Measurements from ENCODE around the gene ZNF213.

Gene ZNF213, protein sequence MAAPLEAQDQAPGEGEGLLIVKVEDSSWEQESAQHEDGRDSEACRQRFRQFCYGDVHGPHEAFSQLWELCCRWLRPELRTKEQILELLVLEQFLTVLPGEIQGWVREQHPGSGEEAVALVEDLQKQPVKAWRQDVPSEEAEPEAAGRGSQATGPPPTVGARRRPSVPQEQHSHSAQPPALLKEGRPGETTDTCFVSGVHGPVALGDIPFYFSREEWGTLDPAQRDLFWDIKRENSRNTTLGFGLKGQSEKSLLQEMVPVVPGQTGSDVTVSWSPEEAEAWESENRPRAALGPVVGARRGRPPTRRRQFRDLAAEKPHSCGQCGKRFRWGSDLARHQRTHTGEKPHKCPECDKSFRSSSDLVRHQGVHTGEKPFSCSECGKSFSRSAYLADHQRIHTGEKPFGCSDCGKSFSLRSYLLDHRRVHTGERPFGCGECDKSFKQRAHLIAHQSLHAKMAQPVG

GRCh38 chr16:3134338-3135125 lies at the start of gene ZNF213:
Gene ZNF213 (plus strand): TSS chr16:3135029. CDS start chr16:3137281, 2,252 bp downstream.
- peak; percentile 92 for DNase-seq

- no peak for DNase-seq
These were observed 48.8 kb upstream of the ZNF213 start for GRCh38 chr16:3085868-3086595.

DNA sequence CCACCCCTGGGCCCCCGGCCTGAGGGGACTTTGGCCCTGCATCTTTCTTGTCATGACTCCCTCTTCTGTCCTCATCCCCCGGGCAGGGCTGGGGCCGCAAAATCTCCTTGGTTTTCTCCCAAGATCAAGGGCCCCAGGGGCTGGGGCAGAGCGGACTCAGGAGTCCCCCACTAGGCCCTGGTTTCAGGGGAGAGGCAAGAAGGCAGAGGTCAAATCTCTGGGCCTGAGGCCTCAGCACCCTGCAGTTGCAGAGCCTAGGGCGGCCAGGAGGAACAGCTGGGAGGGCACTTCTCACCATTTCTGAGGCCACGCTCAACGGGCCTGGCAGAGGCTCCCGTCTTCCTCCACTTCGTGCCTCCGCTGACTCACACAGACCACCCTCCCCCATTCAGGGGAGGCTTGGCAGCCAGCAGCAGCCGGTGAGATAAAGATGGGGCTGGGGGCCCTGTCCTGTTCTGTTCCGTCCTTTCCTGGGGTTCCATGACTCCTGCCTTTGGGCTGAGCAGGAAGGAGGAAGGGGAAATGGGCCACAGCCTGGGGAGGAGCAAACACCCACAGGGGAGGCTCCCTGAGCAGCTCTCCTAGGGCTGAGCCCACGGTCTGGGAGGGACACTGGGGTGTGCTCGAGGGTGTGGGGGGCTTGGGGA lies 48.1 kb upstream of the ZNF213 start:
- no peak for DNase-seq

DNA sequence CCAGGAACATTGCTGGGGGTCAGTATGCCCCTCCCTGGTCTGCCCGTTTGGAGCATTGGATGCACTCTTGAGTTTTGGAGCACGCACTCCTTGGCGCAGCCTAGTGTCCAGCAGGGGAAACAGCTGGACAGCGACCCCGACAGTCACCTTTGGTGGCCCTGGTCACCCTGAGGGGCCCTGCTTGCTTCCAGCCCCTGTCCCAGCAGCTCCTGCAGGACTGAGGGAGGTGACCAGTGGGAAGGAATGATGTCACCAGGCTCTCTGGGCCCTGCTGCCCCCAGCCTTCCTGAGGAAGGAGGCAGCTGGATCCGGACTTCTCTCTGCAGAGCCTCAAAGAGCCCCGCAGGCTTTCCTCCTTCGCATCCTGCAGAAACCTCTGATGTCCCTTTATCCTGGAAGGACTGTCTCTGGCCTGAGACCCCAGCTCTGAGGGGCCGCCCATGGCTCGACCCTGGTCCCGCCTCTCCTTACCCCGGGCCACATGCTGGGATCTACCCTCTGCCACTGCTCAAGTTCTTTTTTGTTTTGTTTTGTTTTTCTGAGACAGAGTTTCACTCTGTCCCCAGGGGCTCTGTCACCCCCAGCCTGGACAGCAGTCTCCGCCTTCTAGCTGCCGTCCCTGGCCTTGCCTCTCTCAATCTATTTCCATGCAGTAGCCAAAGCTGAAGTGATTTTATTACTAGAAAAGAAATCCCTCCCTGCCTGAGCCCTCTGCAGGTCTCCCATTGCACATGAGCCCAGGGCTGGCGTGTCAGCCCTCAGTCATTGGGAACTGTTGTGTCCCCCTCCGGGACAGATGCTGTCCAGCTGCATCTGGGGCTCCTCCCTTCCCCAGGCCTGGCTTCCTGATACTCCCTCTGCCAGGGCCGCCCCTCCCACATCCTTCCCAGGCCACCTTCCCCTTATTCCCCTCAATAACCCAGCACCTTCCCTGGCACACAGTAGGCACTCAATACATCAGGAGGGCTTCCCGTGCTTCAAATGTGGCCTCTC lies 47.3 kb upstream of the ZNF213 start:
- DNase-seq = no peak

GRCh38 chr16:3088450-3088849 lies 46.4 kb upstream of the ZNF213 start:
- no peak for DNase-seq

GRCh38 chr16:3088925-3089716 lies 45.7 kb upstream of the ZNF213 start:
- DNase-seq = no peak

- no peak for DNase-seq
These were observed 44.9 kb upstream of the ZNF213 start for GRCh38 chr16:3089717-3090592.

- no peak for DNase-seq
These were observed 43.3 kb upstream of the ZNF213 start for GRCh38 chr16:3091551-3091950.

GRCh38 chr16:3092501-3092941 lies 42.3 kb upstream of the ZNF213 start:
- DNase-seq = no peak

- DNase-seq = peak; percentile 74
These were observed 40.4 kb upstream of the ZNF213 start for GRCh38 chr16:3094289-3095027.

GRCh38 chr16:3095869-3096268 lies 39.0 kb upstream of the ZNF213 start:
- DNase-seq = peak; percentile 78

DNA sequence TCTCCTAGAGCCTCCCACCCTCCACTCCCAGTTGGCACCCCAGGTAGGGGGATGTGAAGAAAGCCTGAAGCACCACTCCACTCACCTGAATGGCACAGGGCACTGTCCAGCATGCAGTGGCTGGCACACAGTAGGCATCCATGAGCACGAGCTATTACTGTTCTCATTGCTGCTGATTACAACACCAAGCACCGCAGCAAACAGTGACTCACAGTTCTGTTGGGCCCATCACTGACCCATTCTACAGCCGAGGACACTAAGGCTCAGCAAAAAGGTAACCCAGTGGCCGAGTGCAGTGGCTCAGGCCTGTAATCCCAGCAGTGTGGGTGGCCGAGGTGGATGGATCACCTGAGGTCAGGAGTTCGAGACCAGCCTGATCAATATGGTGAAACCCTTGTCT lies 38.5 kb upstream of the ZNF213 start:
- DNase-seq = no peak

DNA sequence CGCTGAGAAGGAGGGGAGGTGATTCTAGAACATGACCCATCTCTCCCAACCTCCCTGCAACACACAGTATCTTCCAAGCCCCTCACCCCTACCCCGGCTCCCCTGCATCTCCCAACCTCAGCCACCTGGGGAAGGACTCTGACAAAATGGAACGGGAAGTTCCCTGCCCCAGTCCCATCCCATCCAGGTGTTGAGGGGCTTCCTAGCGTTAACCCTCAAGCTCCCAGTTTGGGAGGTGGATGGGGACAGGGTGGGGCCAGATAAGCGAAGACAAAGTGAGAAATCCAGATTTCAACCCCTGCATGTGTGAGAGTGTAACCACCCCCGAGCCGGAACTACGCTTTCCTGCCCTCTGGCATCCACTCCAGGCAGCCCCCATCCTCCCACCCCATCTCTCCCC lies 37.6 kb upstream of the ZNF213 start:
- no peak for DNase-seq

- no peak for DNase-seq
These were observed 36.1 kb upstream of the ZNF213 start, which contains the start of gene ZSCAN10 for GRCh38 chr16:3098459-3099394. Gene ZSCAN10 (minus strand): TSS chr16:3099294. CDS start chr16:3092937, 6,357 bp downstream.

DNA sequence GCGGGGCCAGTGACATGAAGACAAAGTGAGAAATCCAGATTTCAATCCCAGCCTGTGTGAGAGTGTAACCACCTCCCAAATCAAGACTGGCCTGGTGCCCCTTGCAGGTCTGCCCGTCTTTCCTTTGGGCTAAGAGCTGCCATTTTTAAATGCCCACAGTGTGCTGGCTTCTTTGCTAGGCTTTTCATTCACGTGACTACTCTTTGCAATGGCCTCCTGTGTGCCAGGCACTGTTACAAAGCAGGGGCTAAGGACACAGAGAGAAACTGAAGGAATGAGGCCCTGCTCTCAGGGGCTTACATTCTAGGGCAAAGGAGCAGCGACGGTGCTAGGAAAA lies 35.5 kb upstream of the ZNF213 start:
- no peak for DNase-seq

DNA sequence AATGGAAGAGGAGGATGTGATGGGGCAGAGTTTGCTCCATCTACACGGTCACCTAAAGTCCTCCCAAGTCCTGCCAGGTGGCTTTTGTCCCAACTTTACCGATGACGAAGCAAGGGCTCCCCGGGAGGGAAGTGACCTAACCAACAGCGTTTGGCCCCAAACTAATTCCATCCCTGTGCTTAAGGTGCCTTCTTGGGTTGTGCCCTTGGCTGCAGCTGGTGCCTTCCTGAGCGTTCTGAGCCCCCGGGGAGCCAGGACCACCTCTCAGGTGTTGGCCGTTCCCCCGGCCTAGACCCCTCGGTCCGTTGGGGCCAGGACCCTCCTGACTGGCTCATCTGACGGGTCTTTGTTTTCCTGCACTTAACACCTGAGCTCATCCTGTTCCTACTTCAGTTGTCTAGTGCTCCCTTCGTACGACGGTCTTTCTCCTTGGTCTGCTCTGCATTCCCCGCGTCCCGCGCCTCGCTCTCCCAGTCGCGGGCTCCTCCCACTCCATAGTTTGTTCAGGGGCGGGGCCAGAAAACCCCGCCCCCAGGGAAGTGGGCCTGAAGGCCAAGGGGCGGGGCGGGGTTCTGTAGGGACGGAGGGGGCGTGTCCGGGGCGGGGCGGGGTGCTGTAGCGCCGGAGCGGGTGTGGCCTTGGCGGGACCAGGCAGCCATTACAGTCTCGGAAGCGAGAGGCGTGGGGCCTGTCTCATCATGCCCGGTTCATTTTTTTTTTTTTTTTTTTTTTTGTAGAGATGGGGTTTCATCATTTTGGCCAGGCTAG lies 34.9 kb upstream of the ZNF213 start:
- peak; percentile 96 for DNase-seq

Measured in stimulated activated CD8-positive, alpha-beta memory T cell treated with anti-CD3 and anti-CD28 coated beads, Interleukin-4, amount 100 ng/mL, for 48 hours (primary cell).